ENCODE measurements around the gene ACTN2. TPM values are rescaled to one million over a fixed set of nuclear protein-coding genes. Genes with fewer than 3 reads are reported as not detected.
A peak's percentile ranks its signal among the peaks of the same experiment; 100 is the strongest.

Gene ACTN2
- total and polyA plus RNA-seq, 2 donors (not counting 3 experiments of a cell fraction or from before 2014, with no cell fraction given), result 0.22 to 0.55 TPM

DNA sequence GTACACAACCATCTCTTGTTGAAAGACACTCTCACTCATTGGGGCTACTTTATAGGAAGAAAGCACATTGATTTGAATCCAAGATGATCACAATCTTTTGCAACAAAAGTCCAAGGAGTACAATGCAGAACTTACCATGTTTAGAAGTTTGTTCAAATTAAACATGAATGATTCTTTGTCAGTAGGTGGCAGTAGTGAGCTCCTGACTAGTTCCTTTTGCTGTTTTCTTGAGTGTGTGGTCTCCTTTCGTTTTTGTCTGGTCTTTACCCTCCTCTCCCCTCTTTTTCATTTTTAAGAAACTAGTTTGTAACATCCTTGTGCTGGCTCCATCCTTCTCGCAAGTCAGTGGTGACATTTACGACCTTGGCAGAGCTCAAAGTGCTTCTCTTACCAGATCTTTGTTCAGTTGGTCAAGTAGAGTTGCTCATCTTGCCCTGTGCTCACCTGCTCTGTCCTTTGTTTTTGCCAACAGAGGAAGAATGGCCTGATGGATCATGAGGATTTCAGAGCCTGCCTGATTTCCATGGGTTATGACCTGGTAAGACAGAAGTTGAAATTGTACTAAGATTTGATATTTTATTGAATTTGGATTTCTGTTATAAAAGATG is 73.1 kb downstream of the ACTN2 start:
- DNase-seq (ENCODE audit: low read depth, low spot score) (peak; percentile 51), FAIRE-seq (peak; percentile 83)
- TF ChIP-seq, protein P1, sequence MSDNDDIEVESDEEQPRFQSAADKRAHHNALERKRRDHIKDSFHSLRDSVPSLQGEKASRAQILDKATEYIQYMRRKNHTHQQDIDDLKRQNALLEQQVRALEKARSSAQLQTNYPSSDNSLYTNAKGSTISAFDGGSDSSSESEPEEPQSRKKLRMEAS (IDR thresholded peaks at IDR 0.05; ENCODE audit: insufficient read depth, insufficient read length), result no peak
- TF ChIP-seq, protein P2, sequence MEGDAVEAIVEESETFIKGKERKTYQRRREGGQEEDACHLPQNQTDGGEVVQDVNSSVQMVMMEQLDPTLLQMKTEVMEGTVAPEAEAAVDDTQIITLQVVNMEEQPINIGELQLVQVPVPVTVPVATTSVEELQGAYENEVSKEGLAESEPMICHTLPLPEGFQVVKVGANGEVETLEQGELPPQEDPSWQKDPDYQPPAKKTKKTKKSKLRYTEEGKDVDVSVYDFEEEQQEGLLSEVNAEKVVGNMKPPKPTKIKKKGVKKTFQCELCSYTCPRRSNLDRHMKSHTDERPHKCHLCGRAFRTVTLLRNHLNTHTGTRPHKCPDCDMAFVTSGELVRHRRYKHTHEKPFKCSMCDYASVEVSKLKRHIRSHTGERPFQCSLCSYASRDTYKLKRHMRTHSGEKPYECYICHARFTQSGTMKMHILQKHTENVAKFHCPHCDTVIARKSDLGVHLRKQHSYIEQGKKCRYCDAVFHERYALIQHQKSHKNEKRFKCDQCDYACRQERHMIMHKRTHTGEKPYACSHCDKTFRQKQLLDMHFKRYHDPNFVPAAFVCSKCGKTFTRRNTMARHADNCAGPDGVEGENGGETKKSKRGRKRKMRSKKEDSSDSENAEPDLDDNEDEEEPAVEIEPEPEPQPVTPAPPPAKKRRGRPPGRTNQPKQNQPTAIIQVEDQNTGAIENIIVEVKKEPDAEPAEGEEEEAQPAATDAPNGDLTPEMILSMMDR (IDR thresholded peaks at IDR 0.05; ENCODE audit: extremely low read depth in 1 of 2, insufficient read depth in 1 of 2, low read depth in 1 of 2, low read length in 2 of 2), result peak; percentile 49 to 62
- BruUV-seq (replicated peaks), result no TSS peak
- Histone ChIP-seq H4K20me1 (replicated peaks; ENCODE audit: control insufficient read depth, extremely low read depth, insufficient read depth, low read length) (no peaks in the 10 kb centered on the region), H3K4me1 (ENCODE audit: control insufficient read depth, extremely low read depth, insufficient read depth, low read length) (no peaks in the 10 kb centered on the region), H3K27ac (ENCODE audit: insufficient read depth, low read depth, low read length) (no peak overlapping the region), H3K4me3 (replicated peaks in 1 of 3; ENCODE audit: insufficient read depth in 1 of 3, low read depth in 1 of 3, low read length in 3 of 3) (no peak overlapping the region), H3K9me3 (replicated peaks; ENCODE audit: control insufficient read depth, insufficient read depth, low read length) (no peaks in the 10 kb centered on the region), H3K27me3 (ENCODE audit: control insufficient read depth in 2 of 2, insufficient read depth in 2 of 2, low read length in 2 of 2) (no peaks in the 10 kb centered on the region), H3K36me3 (ENCODE audit: control insufficient read depth in 2 of 2, extremely low read depth in 1 of 2, insufficient read depth in 2 of 2, low read length in 2 of 2) (no peaks in the 10 kb centered on the region), H3K9me1 (replicated peaks; ENCODE audit: control insufficient read depth, extremely low read depth, insufficient read depth, low read length) (no peaks in the 10 kb centered on the region), H3K4me2 (ENCODE audit: insufficient read depth, low read length) (no peak overlapping the region), H3K9ac (replicated peaks; ENCODE audit: extremely low read depth, insufficient read depth, low read length) (no peak overlapping the region), H3K79me2 (ENCODE audit: control insufficient read depth, insufficient read depth, low read length) (no peaks in the 10 kb centered on the region), H2AFZ (ENCODE audit: low read depth, low read length) (peak overlapping the region; percentile 54)
- dilution Hi-C loops (cut with MboI; ENCODE audit: extremely low pct_ligation_motif_present, low sequenced_read_pairs) (no loop called here), intact Hi-C loops (cut with micrococcal nuclease) (loop anchor here (1.0 to 2.0 kb wide), 3 partner anchors 110 to 803 kb away; no protein-coding TSS in a partner anchor)
- ChIA-PET POLR2A (no interaction called here), CTCF (interaction anchor here (0.6 to 3.9 kb wide), 46 partner anchors 9 to 803 kb away, joined by 3 to 32 read pairs (median 6); partner anchors contain the start of genes HEATR1 and MTR)

DNA sequence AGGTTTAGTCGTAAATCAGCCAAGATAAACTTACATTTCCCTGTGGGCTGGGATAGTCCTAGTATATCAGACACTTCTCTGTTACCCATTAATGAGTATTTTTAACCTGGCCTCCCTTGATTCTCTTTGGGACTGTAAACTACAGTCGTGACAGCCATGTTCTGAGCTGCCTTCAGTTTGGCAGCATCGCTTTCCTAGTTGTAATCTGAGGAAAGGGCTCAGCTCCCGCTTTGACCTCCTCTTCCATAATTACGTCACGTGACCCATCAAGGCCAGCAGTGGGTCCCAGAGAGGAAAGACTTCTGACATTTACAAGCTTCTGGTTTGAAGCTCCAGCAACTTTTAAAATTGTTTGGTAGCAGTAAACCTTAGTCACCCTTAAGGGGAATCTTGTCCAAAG is 74.2 kb downstream of the ACTN2 start:
- Histone ChIP-seq H3K9ac (replicated peaks; ENCODE audit: extremely low read depth, insufficient read depth, low read length) (no peak overlapping the region), H3K27me3 (ENCODE audit: control insufficient read depth in 2 of 2, insufficient read depth in 2 of 2, low read length in 2 of 2) (no peaks in the 10 kb centered on the region), H3K9me3 (replicated peaks; ENCODE audit: control insufficient read depth, insufficient read depth, low read length) (no peaks in the 10 kb centered on the region), H3K27ac (ENCODE audit: insufficient read depth, low read depth, low read length) (no peak overlapping the region), H3K79me2 (ENCODE audit: control insufficient read depth, insufficient read depth, low read length) (no peaks in the 10 kb centered on the region), H4K20me1 (replicated peaks; ENCODE audit: control insufficient read depth, extremely low read depth, insufficient read depth, low read length) (no peaks in the 10 kb centered on the region), H3K4me1 (ENCODE audit: control insufficient read depth, extremely low read depth, insufficient read depth, low read length) (no peaks in the 10 kb centered on the region), H3K36me3 (ENCODE audit: control insufficient read depth in 2 of 2, extremely low read depth in 1 of 2, insufficient read depth in 2 of 2, low read length in 2 of 2) (no peaks in the 10 kb centered on the region), H3K9me1 (replicated peaks; ENCODE audit: control insufficient read depth, extremely low read depth, insufficient read depth, low read length) (no peaks in the 10 kb centered on the region), H2AFZ (ENCODE audit: low read depth, low read length) (no peak overlapping the region), H3K4me3 (replicated peaks in 1 of 3; ENCODE audit: insufficient read depth in 1 of 3, low read depth in 1 of 3, low read length in 3 of 3) (no peak overlapping the region), H3K4me2 (ENCODE audit: insufficient read depth, low read length) (no peak overlapping the region)
- TF ChIP-seq MYC (IDR thresholded peaks at IDR 0.05; ENCODE audit: low read depth, low read length) (no peak), EZH2 (IDR thresholded peaks at IDR 0.05; ENCODE audit: borderline replicate concordance, low read depth, low read length, severe bottlenecking) (no peak), FOS (IDR thresholded peaks at IDR 0.05; ENCODE audit: borderline replicate concordance, insufficient read depth, low read length) (no peak)
- TF ChIP-seq, protein P2 (IDR thresholded peaks at IDR 0.05; ENCODE audit: extremely low read depth in 1 of 2, insufficient read depth in 1 of 2, low read depth in 1 of 2, low read length in 2 of 2), result no peak
- ChIA-PET CTCF (interaction anchor here (1.3 to 3.9 kb wide), 14 partner anchors 8 to 802 kb away, joined by 4 to 32 read pairs (median 15); partner anchors contain the start of gene MTR), POLR2A (no interaction called here)
- FAIRE-seq, result no peak
- no TSS peak for BruUV-seq (replicated peaks)
- intact Hi-C loops (cut with micrococcal nuclease), result no loop called here
- dilution Hi-C loops (cut with MboI; ENCODE audit: extremely low pct_ligation_motif_present, low sequenced_read_pairs), result no loop called here
- DNase-seq (ENCODE audit: low read depth, low spot score), result no peak

Measured in endothelial cell of umbilical vein (primary cell).